ENCODE measurements around the gene TMIGD1.
A peak's percentile ranks its signal among the peaks of the same experiment; 100 is the strongest.

The TMIGD1 gene

GRCh38 chr17:30297715-30298114 lies 36.1 kb downstream of the TMIGD1 start:
- H3K9ac ChIP-seq (ENCODE audit: low read length), result no peak overlapping the region
- no peaks in the 10 kb centered on the region for H3K79me1 ChIP-seq (replicated peaks; ENCODE audit: low read length, poor library complexity, severe bottlenecking)
- no peak for DNase-seq
- H3K4me1 ChIP-seq (ENCODE audit: control insufficient read depth, insufficient read depth, low read depth, low read length), result no peaks in the 10 kb centered on the region
- no peak overlapping the region for H4K8ac ChIP-seq (ENCODE audit: low read length)
- H2AK5ac ChIP-seq (ENCODE audit: low read length, severe bottlenecking), result no peak overlapping the region
- no peaks in the 10 kb centered on the region for H3K27me3 ChIP-seq (ENCODE audit: control insufficient read depth in 1 of 2, insufficient read depth in 1 of 2, low read length in 2 of 2)
- H2AFZ ChIP-seq (ENCODE audit: low read depth, low read length), result no peak overlapping the region
- H3K18ac ChIP-seq (ENCODE audit: low read depth in 1 of 2, low read length in 2 of 2), result no peak overlapping the region
- H4K91ac ChIP-seq (ENCODE audit: low read length), result no peak overlapping the region
- no peak overlapping the region for H2BK12ac ChIP-seq (ENCODE audit: low read length in 2 of 2)
- no peak overlapping the region for H2BK15ac ChIP-seq (ENCODE audit: low read depth, poor library complexity, severe bottlenecking)
- no peak overlapping the region for H3K4me2 ChIP-seq (ENCODE audit: low read length, poor library complexity, severe bottlenecking)
- H3K4ac ChIP-seq (ENCODE audit: low read depth in 1 of 2, low read length in 2 of 2), result no peak overlapping the region
- H3K9me3 ChIP-seq (ENCODE audit: control insufficient read depth, low read length), result no peaks in the 10 kb centered on the region
- 96% methylated on average over 3 of the region's 4 CpGs for WGBS
- H2BK120ac ChIP-seq (ENCODE audit: low read depth, low read length), result no peak overlapping the region
- H2BK5ac ChIP-seq (ENCODE audit: low read depth, low read length, poor library complexity, severe bottlenecking), result no peak overlapping the region
- H3K23ac ChIP-seq (ENCODE audit: low read length in 2 of 2), result no peak overlapping the region
- H3K27ac ChIP-seq (ENCODE audit: low read length, poor library complexity, severe bottlenecking), result no peak overlapping the region
- H3K14ac ChIP-seq (ENCODE audit: low read length in 2 of 2), result peak overlapping the region in 1 of 2 experiments; percentile 5
- H3K4me3 ChIP-seq (ENCODE audit: insufficient read depth in 1 of 2, low read depth in 1 of 2, low read length in 2 of 2), result no peak overlapping the region
- H3K36me3 ChIP-seq (ENCODE audit: control insufficient read depth in 1 of 2, insufficient read depth in 2 of 2, low read depth in 1 of 2, low read length in 2 of 2), result no peaks in the 10 kb centered on the region

GRCh38 chr17:30296499-30297080 lies 37.3 kb downstream of the TMIGD1 start:
- 64% methylated on average over 5 of the region's 5 CpGs for WGBS
- H2BK5ac ChIP-seq (ENCODE audit: low read depth, low read length, poor library complexity, severe bottlenecking), result no peak overlapping the region

GRCh38 chr17:30292286-30292858 lies 41.5 kb downstream of the TMIGD1 start:
- 35% methylated on average over 14 of the region's 17 CpGs for WGBS
- peak overlapping the region; percentile 62 for H3K4me2 ChIP-seq (ENCODE audit: low read length, poor library complexity, severe bottlenecking)
- peak overlapping the region; percentile 66 for H2BK120ac ChIP-seq (ENCODE audit: low read depth, low read length)
- no peak overlapping the region for H3K27ac ChIP-seq (ENCODE audit: low read length, poor library complexity, severe bottlenecking)
- H2AK5ac ChIP-seq (ENCODE audit: low read length, severe bottlenecking), result no peak overlapping the region
- no peak overlapping the region for H2BK12ac ChIP-seq (ENCODE audit: low read length in 2 of 2)
- peak; percentile 69 for DNase-seq
- H4K8ac ChIP-seq (ENCODE audit: low read length), result peak overlapping the region; percentile 96
- peak overlapping the region; percentile 64 for H4K91ac ChIP-seq (ENCODE audit: low read length)
- peak overlapping the region in 1 of 2 experiments; percentile 77 for H3K14ac ChIP-seq (ENCODE audit: low read length in 2 of 2)
- H2BK15ac ChIP-seq (ENCODE audit: low read depth, poor library complexity, severe bottlenecking), result peak overlapping the region; percentile 95
- H3K9ac ChIP-seq (ENCODE audit: low read length), result peak overlapping the region; percentile 85
- peak overlapping the region; percentile 3 for H2AFZ ChIP-seq (ENCODE audit: low read depth, low read length)
- no peak overlapping the region for H2BK5ac ChIP-seq (ENCODE audit: low read depth, low read length, poor library complexity, severe bottlenecking)
- peaks cover 6 to 20% of the 10 kb centered on the region in 2 experiments for H3K36me3 ChIP-seq (ENCODE audit: control insufficient read depth in 1 of 2, insufficient read depth in 2 of 2, low read depth in 1 of 2, low read length in 2 of 2)
- peak overlapping the region in 1 of 2 experiments; percentile 67 for H3K23ac ChIP-seq (ENCODE audit: low read length in 2 of 2)
- peak overlapping the region in 1 of 2 experiments; percentile 15 for H3K4ac ChIP-seq (ENCODE audit: low read depth in 1 of 2, low read length in 2 of 2)
- H3K18ac ChIP-seq (ENCODE audit: low read depth in 1 of 2, low read length in 2 of 2), result peak overlapping the region; percentile 40 to 87
- H3K4me1 ChIP-seq (ENCODE audit: control insufficient read depth, insufficient read depth, low read depth, low read length), result peaks cover 2% of the 10 kb centered on the region
- H3K9me3 ChIP-seq (ENCODE audit: control insufficient read depth, low read length), result no peaks in the 10 kb centered on the region
- H3K27me3 ChIP-seq (ENCODE audit: control insufficient read depth in 1 of 2, insufficient read depth in 1 of 2, low read length in 2 of 2), result no peaks in the 10 kb centered on the region
- peak overlapping the region; percentile 90 to 94 for H3K4me3 ChIP-seq (ENCODE audit: insufficient read depth in 1 of 2, low read depth in 1 of 2, low read length in 2 of 2)
- peaks cover 5% of the 10 kb centered on the region for H3K79me1 ChIP-seq (replicated peaks; ENCODE audit: low read length, poor library complexity, severe bottlenecking)

More at GRCh38 chr17:30296499-30297080, 37.3 kb downstream of the TMIGD1 start:
- no peak for DNase-seq
- no peak overlapping the region for H2BK120ac ChIP-seq (ENCODE audit: low read depth, low read length)
- H4K91ac ChIP-seq (ENCODE audit: low read length), result no peak overlapping the region
- H4K8ac ChIP-seq (ENCODE audit: low read length), result no peak overlapping the region
- H3K27me3 ChIP-seq (ENCODE audit: control insufficient read depth in 1 of 2, insufficient read depth in 1 of 2, low read length in 2 of 2), result no peaks in the 10 kb centered on the region
- no peak overlapping the region for H3K18ac ChIP-seq (ENCODE audit: low read depth in 1 of 2, low read length in 2 of 2)
- no peak overlapping the region for H3K9ac ChIP-seq (ENCODE audit: low read length)
- no peaks in the 10 kb centered on the region for H3K36me3 ChIP-seq (ENCODE audit: control insufficient read depth in 1 of 2, insufficient read depth in 2 of 2, low read depth in 1 of 2, low read length in 2 of 2)
- no peak overlapping the region for H2BK12ac ChIP-seq (ENCODE audit: low read length in 2 of 2)
- no peak overlapping the region for H3K27ac ChIP-seq (ENCODE audit: low read length, poor library complexity, severe bottlenecking)
- no peak overlapping the region for H2AFZ ChIP-seq (ENCODE audit: low read depth, low read length)
- no peak overlapping the region for H2BK15ac ChIP-seq (ENCODE audit: low read depth, poor library complexity, severe bottlenecking)
- no peak overlapping the region for H3K23ac ChIP-seq (ENCODE audit: low read length in 2 of 2)
- H3K4ac ChIP-seq (ENCODE audit: low read depth in 1 of 2, low read length in 2 of 2), result no peak overlapping the region
- H3K4me3 ChIP-seq (ENCODE audit: insufficient read depth in 1 of 2, low read depth in 1 of 2, low read length in 2 of 2), result no peak overlapping the region
- H3K4me2 ChIP-seq (ENCODE audit: low read length, poor library complexity, severe bottlenecking), result no peak overlapping the region
- no peak overlapping the region for H3K14ac ChIP-seq (ENCODE audit: low read length in 2 of 2)
- no peaks in the 10 kb centered on the region for H3K79me1 ChIP-seq (replicated peaks; ENCODE audit: low read length, poor library complexity, severe bottlenecking)
- no peaks in the 10 kb centered on the region for H3K4me1 ChIP-seq (ENCODE audit: control insufficient read depth, insufficient read depth, low read depth, low read length)
- no peaks in the 10 kb centered on the region for H3K9me3 ChIP-seq (ENCODE audit: control insufficient read depth, low read length)
- no peak overlapping the region for H2AK5ac ChIP-seq (ENCODE audit: low read length, severe bottlenecking)

DNA sequence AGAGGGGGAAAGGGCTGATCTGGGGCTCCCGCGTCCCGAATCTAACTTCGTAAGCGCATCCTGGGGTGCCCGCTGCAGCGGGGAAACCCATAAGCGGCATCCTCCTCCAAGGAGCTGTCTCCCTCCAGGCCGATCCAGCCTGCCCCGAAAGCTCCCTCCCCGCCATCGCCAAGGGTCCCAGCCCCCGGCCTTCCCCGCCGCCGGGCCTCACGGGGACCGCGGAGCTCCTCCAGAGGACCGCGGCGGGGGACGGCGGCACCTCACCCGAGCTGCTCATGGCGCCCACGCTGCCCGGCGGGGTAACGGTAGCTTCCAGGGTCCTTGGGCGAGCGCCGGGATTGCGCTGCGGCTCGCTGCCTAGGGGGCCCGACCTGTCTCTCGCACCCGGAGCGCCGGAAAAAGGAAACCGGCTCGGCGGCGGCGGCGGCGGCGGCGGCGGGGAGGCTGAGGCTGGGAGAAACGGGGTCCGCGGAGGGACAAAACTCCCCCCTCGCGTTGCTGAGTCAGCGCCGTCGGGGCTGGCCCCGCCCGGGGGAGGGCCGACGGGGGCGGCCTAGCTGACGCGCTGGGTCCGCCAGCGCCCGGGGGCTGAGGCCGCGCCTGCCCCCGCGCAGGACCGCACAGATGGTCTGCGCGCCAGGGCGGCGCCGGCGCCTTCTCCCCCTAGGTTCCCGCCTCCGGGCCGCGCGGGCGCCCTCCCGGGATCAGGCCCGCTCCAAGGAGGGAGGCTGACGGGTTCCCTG lies 42.1 kb downstream of the TMIGD1 start, which contains the start of gene BLMH:
Gene BLMH (minus strand): TSS at position 402 of the 743 bp plus-strand sequence. CDS start 125 bp downstream, at position 277.
- peak within 1 kb of the TSS; percentile 79 to 87 for H3K18ac ChIP-seq (ENCODE audit: low read depth in 1 of 2, low read length in 2 of 2)
- peak within 1 kb of the TSS; percentile 66 for H2BK120ac ChIP-seq (ENCODE audit: low read depth, low read length)
- H3K4me2 ChIP-seq (ENCODE audit: low read length, poor library complexity, severe bottlenecking), result peak within 1 kb of the TSS; percentile 92
- H3K9me3 ChIP-seq (ENCODE audit: control insufficient read depth, low read length), result no peaks in the 10 kb centered on the region
- H3K27ac ChIP-seq (ENCODE audit: low read length, poor library complexity, severe bottlenecking), result no peak within 1 kb of the TSS
- peak within 1 kb of the TSS; percentile 74 for H4K91ac ChIP-seq (ENCODE audit: low read length)
- H4K8ac ChIP-seq (ENCODE audit: low read length), result peak within 1 kb of the TSS; percentile 96
- peak within 1 kb of the TSS; percentile 89 for H3K9ac ChIP-seq (ENCODE audit: low read length)
- under 1% methylated on average over 62 of the region's 89 CpGs for WGBS
- peak within 1 kb of the TSS; percentile 90 to 94 for H3K4me3 ChIP-seq (ENCODE audit: insufficient read depth in 1 of 2, low read depth in 1 of 2, low read length in 2 of 2)
- peaks cover 10 to 27% of the 10 kb centered on the region in 2 experiments for H3K36me3 ChIP-seq (ENCODE audit: control insufficient read depth in 1 of 2, insufficient read depth in 2 of 2, low read depth in 1 of 2, low read length in 2 of 2)
- H3K27me3 ChIP-seq (ENCODE audit: control insufficient read depth in 1 of 2, insufficient read depth in 1 of 2, low read length in 2 of 2), result no peaks in the 10 kb centered on the region
- H3K4me1 ChIP-seq (ENCODE audit: control insufficient read depth, insufficient read depth, low read depth, low read length), result peaks cover 2% of the 10 kb centered on the region
- DNase-seq, result peak; percentile 82
- peak within 1 kb of the TSS; percentile 3 for H2AFZ ChIP-seq (ENCODE audit: low read depth, low read length)
- H2BK5ac ChIP-seq (ENCODE audit: low read depth, low read length, poor library complexity, severe bottlenecking), result no peak within 1 kb of the TSS
- peaks cover 7% of the 10 kb centered on the region for H3K79me1 ChIP-seq (replicated peaks; ENCODE audit: low read length, poor library complexity, severe bottlenecking)
- peak within 1 kb of the TSS; percentile 63 to 67 for H3K23ac ChIP-seq (ENCODE audit: low read length in 2 of 2)
- H2BK12ac ChIP-seq (ENCODE audit: low read length in 2 of 2), result no peak within 1 kb of the TSS
- peak within 1 kb of the TSS; percentile 15 to 47 for H3K4ac ChIP-seq (ENCODE audit: low read depth in 1 of 2, low read length in 2 of 2)
- peak within 1 kb of the TSS; percentile 66 to 77 for H3K14ac ChIP-seq (ENCODE audit: low read length in 2 of 2)
- H2AK5ac ChIP-seq (ENCODE audit: low read length, severe bottlenecking), result no peak within 1 kb of the TSS
- peak within 1 kb of the TSS; percentile 95 for H2BK15ac ChIP-seq (ENCODE audit: low read depth, poor library complexity, severe bottlenecking)

Data from mesenchymal stem cell (in vitro differentiated cells and primary cell).